HG02588 (cell line): ENCODE data around the gene RPS18.

Experiments used
- ATAC-seq: cut with Tn5 transposase; IDR thresholded peaks from one replicate; pipeline ENCODE4 v1.9.1; 2021; ENCODE audit warnings: mild to moderate bottlenecking, moderate library complexity; ENCODE audit not compliant: unreplicated experiment

Gene RPS18

DNA sequence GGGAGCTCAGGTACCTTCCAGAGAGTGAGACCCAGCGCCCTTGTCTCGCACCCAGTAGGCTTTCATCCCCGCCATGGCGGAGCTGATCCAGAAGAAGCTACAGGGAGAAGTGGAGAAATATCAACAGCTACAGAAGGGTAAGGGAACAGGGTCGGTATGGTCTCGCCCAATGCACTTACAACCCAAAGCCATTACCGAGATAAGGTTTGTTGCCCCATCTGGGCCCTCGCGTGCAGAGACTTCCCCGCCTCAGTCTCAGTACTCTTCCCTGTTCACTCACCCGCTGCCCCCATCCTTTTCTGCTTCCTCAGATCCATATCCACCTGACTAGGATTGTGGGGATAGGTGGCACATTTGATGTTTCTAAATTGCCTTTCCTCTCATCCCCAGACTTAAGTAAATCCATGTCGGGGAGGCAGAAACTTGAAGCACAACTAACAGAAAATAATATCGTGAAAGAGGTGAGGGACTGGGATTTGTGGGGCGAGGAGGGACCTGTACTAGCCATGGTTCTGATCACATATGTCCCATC is 18.0 kb downstream of the RPS18 start:
- ATAC-seq = peak; percentile 7

DNA sequence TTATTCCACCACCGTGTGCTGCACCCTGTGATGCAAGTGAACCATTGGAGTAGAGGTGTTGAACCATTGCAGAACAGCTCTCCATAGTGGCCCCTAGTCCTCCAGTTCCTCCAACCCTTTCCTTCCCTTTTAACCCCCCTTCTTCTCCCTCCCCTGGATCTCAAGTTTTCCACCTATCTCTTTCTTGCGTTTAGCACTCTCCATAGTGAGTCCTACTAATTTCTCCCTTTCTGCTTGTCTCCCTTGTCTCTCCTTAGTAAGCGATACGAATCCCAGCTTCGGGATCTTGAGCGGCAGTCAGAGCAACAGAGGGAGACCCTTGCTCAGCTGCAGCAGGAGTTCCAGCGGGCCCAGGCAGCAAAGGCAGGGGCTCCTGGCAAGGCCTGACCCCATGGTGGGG is 18.6 kb downstream of the RPS18 start:
- ATAC-seq = no peak

DNA sequence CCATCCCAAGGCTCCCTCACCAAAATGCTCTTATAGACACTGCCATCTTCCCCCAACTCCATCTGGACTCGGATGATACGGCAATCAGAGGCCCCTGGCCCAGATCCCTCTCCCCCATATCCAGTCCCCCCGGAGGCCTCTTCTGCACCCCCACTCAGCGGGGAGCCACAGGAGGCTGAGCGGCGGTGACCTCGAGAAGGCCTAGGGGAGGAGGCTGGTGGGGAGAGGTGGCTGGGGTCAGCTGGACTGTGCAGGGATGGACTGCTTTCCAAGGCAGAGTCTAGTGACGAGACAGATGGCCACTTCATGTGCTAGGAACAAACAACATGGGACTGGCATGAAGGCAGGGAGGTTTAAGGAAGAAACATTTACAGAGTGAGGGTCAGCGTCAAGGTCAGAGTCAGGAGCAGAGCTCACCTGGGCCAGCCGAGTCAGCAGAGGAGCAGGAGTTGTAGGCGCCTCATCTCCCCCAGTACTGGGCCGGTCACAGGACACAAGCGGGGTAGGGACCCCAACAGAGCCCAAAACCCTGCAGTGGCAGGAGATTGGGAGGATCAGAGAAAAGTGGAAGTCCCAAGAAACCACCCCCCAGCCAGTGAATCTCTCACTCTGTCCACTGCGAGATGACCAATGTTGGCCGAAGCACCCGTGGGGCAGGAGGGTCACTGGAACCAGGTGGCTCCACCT is 21.3 kb downstream of the RPS18 start:
- no peak for ATAC-seq

DNA sequence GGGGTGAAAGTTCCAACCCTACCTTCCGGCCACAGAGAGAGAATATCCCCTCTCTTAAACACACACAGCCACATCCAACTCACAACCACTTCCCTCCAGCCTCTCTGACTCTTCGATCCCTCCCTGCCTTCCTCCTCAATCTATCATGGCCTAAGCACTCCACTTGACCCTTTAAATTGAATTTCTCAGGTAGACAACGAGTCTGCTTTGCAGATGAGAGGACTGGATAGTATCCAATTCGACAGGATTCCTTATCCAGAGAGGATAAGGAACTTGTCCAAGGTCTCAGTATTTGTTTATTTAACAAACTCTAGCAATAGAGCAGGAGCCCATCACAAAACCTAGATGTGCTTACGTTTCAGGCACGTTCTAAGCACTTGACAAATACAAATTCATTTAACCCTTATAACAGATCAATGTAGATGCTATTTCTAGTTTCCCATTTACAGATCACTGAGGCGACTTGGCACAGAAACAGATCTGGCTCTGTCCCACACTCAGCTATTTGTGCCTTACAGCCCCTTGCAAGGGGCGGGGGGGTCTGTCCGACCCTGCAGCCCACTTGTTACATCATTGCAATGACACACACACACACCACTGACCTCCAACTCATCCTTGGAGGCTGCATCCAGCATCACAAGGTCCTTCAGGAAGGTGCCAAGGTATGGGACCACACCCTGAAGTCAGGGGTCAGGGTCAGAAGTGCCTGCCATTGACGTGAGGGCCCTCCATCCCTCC is 22.4 kb downstream of the RPS18 start:
- no peak for ATAC-seq

- no peak for ATAC-seq
These were observed 23.9 kb downstream of the RPS18 start for GRCh38 chr6:33295621-33296369.

DNA sequence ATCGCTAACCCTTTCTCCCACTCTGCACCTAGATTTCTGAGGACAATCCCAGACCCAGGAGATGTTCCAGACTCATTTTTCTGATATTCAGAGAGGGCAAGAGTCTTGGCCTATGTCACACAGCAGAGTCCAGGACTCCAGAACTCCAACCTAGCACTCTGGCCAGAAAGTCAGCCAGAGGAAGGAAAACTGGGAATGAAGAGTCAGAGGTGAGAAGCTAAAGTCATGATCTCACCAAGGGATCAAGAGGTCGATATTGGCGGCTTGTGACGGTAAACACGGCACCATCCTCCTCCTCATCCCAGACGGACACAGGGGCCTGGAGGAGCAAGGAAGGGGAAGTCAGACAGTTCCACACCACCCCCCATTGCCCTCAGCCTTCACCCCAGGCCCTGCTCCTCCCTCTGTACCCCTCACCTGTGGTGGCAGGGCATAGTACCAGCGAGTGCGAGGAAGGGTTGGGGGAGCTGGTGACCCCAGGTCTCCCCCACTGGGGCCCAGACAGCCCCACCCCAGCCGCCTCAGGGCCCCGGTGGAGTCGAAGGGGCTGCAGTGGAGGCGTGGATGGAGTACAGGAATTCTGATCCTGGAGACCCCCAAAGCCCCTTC is 25.0 kb downstream of the RPS18 start:
- no peak for ATAC-seq

- ATAC-seq = no peak
These were observed 25.6 kb downstream of the RPS18 start for GRCh38 chr6:33297406-33297955.

- ATAC-seq = no peak
These were observed 26.3 kb downstream of the RPS18 start for GRCh38 chr6:33297956-33298772.

- ATAC-seq = peak; percentile 16
These were observed 26.9 kb downstream of the RPS18 start, which contains the start of gene RGL2 for GRCh38 chr6:33298773-33299236. TSS of gene RGL2 (minus strand) at chr6:33298942. CDS start at chr6:33298610, 332 bp downstream.

GRCh38 chr6:33299237-33299944 is 27.5 kb downstream of the RPS18 start:
- peak; percentile 75 for ATAC-seq

- no peak for ATAC-seq
These were observed 30.0 kb downstream of the RPS18 start for GRCh38 chr6:33301877-33302276.

- ATAC-seq = no peak
These were observed 32.3 kb downstream of the RPS18 start for GRCh38 chr6:33304216-33304615.

- ATAC-seq = no peak
These were observed 33.2 kb downstream of the RPS18 start for GRCh38 chr6:33305052-33305451.

- no peak for ATAC-seq
These were observed 34.5 kb downstream of the RPS18 start for GRCh38 chr6:33306356-33306755.

DNA sequence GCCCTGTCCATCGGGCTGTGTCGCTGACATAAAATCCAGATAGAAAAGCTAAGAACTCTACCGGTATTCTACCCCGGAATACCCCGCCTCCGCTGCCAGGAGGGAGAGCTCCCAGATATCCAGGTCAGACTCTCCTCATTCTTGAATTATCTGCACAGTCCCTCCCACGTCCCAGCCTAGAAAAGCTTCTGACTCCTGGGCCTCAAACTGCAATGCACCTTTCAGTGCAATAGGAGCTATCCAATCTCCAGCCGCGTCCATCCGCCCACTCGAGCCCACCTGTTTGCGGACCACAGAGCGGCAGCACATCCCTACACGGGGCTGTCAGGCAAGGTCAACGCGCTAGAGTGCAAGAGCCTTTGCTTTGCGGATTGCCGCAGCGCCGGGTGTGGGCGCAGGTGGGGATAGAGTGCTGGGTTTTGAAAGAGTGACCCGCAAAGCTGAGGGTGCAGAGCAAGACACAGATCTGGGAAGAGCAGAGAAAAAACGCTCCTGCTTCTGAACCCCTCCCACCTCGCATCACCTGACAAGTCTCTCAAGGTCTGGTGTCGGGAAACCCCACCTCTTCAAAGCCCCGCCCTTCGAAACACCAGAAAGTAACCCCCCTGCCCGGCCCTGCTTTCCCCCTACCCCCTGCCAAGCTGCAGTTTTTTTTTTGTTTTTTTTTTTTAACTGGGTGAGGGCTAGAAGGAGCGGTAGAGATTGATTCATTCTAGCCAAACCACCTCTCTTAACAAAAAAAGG is 40.7 kb downstream of the RPS18 start:
- ATAC-seq = peak; percentile 29

DNA sequence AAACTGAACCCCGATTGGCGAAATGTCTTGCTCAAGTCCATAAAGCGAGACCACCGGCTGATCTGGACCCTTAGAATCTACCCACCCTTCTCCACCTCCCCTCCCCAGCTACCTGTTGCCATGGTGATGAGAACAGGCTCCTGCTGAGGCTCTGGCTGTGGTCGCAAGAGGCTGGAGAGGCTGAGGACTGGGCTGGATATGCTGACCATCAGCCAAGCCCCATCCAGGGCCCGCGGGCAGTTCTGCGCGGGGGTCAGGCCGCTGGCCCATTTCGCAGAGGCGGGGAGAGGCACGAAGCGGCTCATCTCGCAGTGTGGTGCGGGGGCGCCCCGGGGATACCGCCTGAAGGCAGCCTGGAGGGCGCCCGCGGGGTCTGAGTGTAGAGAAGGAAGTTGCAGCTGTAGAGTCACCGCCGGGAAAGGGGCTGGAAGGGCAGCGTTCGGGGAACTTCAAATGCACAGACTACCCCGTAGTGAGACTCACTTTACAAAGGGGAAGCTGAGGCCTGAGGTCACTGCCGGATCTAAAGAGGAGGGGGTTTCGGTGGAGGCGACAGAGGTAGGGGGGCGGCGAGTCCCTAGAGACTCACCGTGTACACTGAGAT is 41.3 kb downstream of the RPS18 start:
- peak; percentile 7 for ATAC-seq

- peak; percentile 33 for ATAC-seq
These were observed 42.0 kb downstream of the RPS18 start, which contains the start of gene TAPBP for GRCh38 chr6:33313709-33314514. TSS of gene TAPBP (minus strand) at chr6:33314078. CDS start at chr6:33314041, 37 bp downstream.
